GM06990 (cell line): ENCODE data around the gene PACRG.

Experiments used
- DNase-seq: peaks from one replicate; pipeline ENCODE4 v3.0.0-alpha.2; 2011; ENCODE audit not compliant: insufficient read length; ENCODE audit errors: extremely low read depth
- H3K27me3 ChIP-seq: replicated peaks from 2 replicates; pipeline ENCODE4 v1.6.0; 2011; ENCODE audit warnings: low read length; ENCODE audit not compliant: control insufficient read depth, insufficient read depth
- H3K36me3 ChIP-seq: 2 replicates; pipeline ENCODE4 v1.5.1; 2011; ENCODE audit warnings: low read length; ENCODE audit not compliant: control insufficient read depth, insufficient read depth
- H3K4me3 ChIP-seq: replicated peaks from 2 replicates; pipeline ENCODE4 v1.5.1; 2011; ENCODE audit warnings: low read depth, mild to moderate bottlenecking, control low read depth, low read length
- CTCF ChIP-seq: IDR thresholded peaks from 2 replicates; pipeline ENCODE4 v1.5.1; 2011; ENCODE audit warnings: low read length, control low read depth, mild to moderate bottlenecking, inconsistent platforms; ENCODE audit not compliant: insufficient read depth, poor library complexity, severe bottlenecking

Gene PACRG

DNA sequence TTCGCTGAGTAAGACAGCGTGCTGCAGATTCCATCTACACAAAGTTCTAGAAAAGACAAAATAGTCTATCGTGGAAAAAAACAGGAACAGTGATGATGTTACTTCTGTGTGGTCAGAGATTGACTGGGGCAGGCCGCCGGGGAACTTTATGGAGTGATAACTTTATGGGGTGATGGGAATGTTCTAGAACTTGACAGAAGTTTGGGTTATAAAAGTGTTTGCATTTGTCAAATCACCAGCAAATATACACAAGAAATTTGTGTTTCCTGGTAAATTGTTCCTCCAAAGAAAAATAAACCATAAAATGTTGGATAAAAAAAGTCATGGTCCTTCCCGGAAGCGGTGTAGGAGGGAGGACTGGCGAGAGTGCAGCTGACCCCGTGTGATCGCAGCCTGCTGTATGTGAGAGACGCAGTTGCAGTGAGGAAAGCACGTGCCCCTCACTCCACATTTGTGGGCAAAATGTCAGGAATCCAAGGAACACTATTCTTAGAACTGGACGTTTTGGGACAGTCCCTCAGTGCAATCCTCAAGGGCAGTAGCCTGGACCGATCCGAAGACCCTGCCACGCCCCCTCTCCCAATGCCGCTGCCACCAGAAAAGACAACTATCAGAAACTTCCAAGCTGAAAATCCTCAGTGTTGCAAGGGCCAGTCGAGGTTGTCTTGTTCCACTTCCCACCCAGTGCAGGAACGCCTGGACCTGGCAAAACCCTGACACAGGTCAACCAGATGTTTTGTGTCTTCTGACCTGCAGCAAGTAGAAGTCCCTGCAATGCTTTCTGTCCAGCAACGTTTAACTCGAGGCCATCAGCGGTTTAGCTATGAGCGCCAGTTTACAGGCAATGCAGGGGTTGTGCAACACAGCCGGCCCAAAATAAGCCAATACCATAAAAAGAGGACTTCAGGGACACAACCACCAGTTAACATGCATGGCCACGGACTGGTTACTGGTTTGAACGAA lies 606.2 kb downstream of the PACRG start:
- H3K27me3 ChIP-seq, result no peaks in the 10 kb centered on the region; the same call in 1 of the 2 replicates
- H3K4me3 ChIP-seq, result no peak overlapping the region
- H3K36me3 ChIP-seq, result no peaks in the 10 kb centered on the region
- no peak for DNase-seq
- no peak for TF ChIP-seq CTCF

DNA sequence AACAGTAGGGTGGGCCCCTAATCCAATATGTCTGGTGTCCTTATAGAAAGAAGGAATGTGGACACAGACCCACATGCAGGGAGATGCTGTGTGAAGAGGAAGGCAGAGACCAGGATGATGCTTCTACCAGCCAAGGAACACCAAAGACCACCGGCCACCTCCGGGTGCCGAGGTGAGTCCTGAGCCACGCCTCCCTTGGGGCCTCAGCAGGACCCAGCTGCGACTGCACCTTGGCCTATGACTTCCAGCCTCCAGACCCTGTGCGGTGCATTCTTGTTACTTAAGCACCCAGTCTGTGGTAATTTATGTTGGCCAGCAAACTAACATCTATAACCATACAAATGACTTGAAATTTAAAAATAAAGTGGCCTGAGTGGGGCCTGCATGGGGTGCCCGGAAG lies 607.3 kb downstream of the PACRG start:
- no peaks in the 10 kb centered on the region; the same call in 1 of the 2 replicates for H3K27me3 ChIP-seq
- no peak overlapping the region for H3K4me3 ChIP-seq
- TF ChIP-seq CTCF, result no peak
- no peak for DNase-seq
- no peaks in the 10 kb centered on the region for H3K36me3 ChIP-seq

GRCh38 chr6:163335671-163336545 lies 608.1 kb downstream of the PACRG start:
- H3K36me3 ChIP-seq, result no peaks in the 10 kb centered on the region
- DNase-seq, result no peak
- no peak for TF ChIP-seq CTCF
- H3K27me3 ChIP-seq, result no peaks in the 10 kb centered on the region; the same call in 1 of the 2 replicates
- no peak overlapping the region for H3K4me3 ChIP-seq

DNA sequence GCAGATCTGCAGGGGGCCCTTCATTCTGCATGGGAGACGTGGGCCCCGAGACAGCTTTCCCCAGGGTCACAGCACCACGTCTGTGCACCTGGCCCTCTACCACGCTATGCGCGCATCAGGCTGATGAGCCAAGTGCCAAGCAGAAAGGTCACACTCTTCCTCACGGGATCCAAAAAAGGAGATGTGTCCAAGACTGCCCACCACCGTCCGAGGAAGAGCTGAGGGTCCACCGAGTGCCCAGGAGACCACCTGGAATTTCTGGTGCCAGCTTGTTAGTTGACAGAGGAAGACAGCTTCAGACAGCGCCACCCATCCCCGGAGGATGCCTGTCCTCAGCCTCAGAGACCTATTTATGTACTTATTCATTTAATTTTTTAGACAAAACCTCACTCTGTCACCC lies 609.2 kb downstream of the PACRG start:
- no peaks in the 10 kb centered on the region for H3K36me3 ChIP-seq
- DNase-seq, result no peak

DNA sequence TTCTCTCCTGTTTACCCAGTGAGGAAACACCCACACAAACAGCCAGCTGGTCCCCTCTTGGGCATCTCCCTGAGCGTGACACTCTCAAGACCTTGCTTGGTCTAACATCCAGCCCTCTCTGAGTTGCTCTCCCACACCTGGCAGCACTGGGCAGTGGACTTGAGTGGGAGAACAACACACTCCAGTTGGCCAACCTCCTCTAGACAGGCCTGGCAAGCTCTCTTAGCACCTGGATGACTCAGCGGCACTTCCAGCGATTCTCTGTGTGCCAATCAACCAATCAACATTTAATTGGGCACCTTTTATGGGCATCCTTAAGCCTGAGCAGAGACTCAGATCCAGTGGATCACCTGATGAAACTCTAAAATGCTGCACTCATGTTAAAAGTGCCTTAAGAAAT lies 610.2 kb downstream of the PACRG start:
- DNase-seq, result no peak
- no peaks in the 10 kb centered on the region; the same call in 1 of the 2 replicates for H3K27me3 ChIP-seq
- H3K36me3 ChIP-seq, result no peaks in the 10 kb centered on the region
- no peak for TF ChIP-seq CTCF
- H3K4me3 ChIP-seq, result no peak overlapping the region

More for the DNA sequence above, 609.2 kb downstream of the PACRG start:
- no peak for TF ChIP-seq CTCF
- H3K27me3 ChIP-seq, result no peaks in the 10 kb centered on the region; the same call in 1 of the 2 replicates
- H3K4me3 ChIP-seq, result no peak overlapping the region
